GM12878 (cell line): ENCODE data around the gene PPP2R5B.

Experiments
- FOXM1 ChIP-seq: IDR thresholded peaks from 2 replicates; pipeline ENCODE4 v1.6.1; 2012; ENCODE audit warnings: low read depth, mild to moderate bottlenecking, inconsistent platforms, low read length, moderate library complexity
- POLR2A ChIP-seq: IDR thresholded peaks from 2 replicates; pipeline ENCODE4 v1.6.1; 2011; ENCODE audit warnings: low read depth, mild to moderate bottlenecking, low read length
- TBL1XR1 ChIP-seq: IDR thresholded peaks from 2 replicates; pipeline ENCODE4 v1.6.1; 2012; ENCODE audit warnings: low read depth, low read length, improper control_type of control experiment
- TF ChIP-seq, protein P1 (sequence below), 3 experiments: IDR thresholded peaks in 2 of 3; conservative IDR thresholded peaks in 1 of 3; 2 replicates each; pipeline ENCODE4 v1.5.1; 2011; ENCODE audit warnings: low read depth in 3 of 3, low read length in 3 of 3, mild to moderate bottlenecking in 3 of 3, control low read depth in 2 of 3, moderate library complexity in 2 of 3, inconsistent platforms in 1 of 3, mixed read lengths in 1 of 3; ENCODE audit not compliant: control insufficient read depth in 2 of 3, insufficient read depth in 1 of 3; ENCODE audit errors: extremely low read depth in 1 of 3

DNA sequence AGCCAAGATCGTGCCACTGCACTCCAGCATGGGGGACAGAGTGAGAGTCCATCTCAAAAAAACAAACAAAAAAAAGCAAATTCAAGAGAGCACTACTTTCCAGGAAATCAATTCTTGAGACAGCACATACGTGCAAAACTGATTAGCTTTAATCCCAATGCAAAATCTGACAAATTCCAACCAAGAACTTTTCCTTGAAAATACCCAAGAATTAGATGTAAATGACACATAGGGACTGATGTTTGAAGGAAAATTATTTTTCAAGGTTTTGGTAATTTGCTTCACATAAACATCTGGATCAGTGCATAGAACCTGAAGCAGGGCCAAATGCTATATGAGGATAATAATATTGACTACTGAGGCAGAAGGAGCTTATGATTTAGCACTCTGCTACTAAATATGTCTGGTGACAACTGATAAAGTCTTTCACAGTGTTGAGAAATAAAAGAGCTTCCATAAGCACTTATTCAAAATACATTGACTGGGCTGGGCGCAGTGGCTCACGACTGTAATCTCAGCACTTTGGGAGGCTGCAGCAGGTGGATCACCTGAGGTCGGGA lies 38.7 kb downstream of the PPP2R5B start:
- TF ChIP-seq POLR2A (no peak), FOXM1 (no peak), TBL1XR1 (no peak)
- TF ChIP-seq, protein P1, sequence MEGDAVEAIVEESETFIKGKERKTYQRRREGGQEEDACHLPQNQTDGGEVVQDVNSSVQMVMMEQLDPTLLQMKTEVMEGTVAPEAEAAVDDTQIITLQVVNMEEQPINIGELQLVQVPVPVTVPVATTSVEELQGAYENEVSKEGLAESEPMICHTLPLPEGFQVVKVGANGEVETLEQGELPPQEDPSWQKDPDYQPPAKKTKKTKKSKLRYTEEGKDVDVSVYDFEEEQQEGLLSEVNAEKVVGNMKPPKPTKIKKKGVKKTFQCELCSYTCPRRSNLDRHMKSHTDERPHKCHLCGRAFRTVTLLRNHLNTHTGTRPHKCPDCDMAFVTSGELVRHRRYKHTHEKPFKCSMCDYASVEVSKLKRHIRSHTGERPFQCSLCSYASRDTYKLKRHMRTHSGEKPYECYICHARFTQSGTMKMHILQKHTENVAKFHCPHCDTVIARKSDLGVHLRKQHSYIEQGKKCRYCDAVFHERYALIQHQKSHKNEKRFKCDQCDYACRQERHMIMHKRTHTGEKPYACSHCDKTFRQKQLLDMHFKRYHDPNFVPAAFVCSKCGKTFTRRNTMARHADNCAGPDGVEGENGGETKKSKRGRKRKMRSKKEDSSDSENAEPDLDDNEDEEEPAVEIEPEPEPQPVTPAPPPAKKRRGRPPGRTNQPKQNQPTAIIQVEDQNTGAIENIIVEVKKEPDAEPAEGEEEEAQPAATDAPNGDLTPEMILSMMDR (IDR thresholded peaks at IDR 0.05 in 2 of 3, conservative IDR thresholded peaks at IDR 0.05 in 1 of 3; ENCODE audit: control insufficient read depth in 2 of 3, extremely low read depth in 1 of 3, insufficient read depth in 1 of 3, low read depth in 3 of 3, low read length in 3 of 3) = no peak
